NCI-H526 treated with DMSO at 0.1 percent for 48 hours (cell line): ENCODE data around the gene OGFR.

Experiments used
- DNase-seq: peaks from one replicate; lab custom pipeline; 2025; lab: John Stamatoyannopoulos, UW

Gene OGFR

GRCh38 chr20:62784497-62784896 is 20.1 kb upstream of the OGFR start:
- DNase-seq: no peak

GRCh38 chr20:62785393-62785792 is 19.2 kb upstream of the OGFR start:
- DNase-seq: no peak

GRCh38 chr20:62786157-62786556 is 18.5 kb upstream of the OGFR start:
- DNase-seq: no peak

GRCh38 chr20:62787321-62787720 is 17.3 kb upstream of the OGFR start:
- DNase-seq: no peak

GRCh38 chr20:62787866-62788265 is 16.8 kb upstream of the OGFR start:
- DNase-seq: no peak

GRCh38 chr20:62788607-62789006 is 16.0 kb upstream of the OGFR start:
- DNase-seq: no peak

- DNase-seq: no peak
These were observed 14.6 kb upstream of the OGFR start for GRCh38 chr20:62790075-62790474.

- peak; percentile 89 for DNase-seq
These were observed 13.1 kb upstream of the OGFR start for GRCh38 chr20:62791301-62792181.

- DNase-seq: no peak
These were observed 12.3 kb upstream of the OGFR start for GRCh38 chr20:62792182-62792939.

GRCh38 chr20:62792940-62793756 is 11.5 kb upstream of the OGFR start:
- no peak for DNase-seq

- DNase-seq: no peak
These were observed 11.0 kb upstream of the OGFR start for GRCh38 chr20:62793757-62794006.

- DNase-seq: peak; percentile 91
These were observed 10.5 kb upstream of the OGFR start for GRCh38 chr20:62794007-62794724.

GRCh38 chr20:62795023-62795761 is 9.4 kb upstream of the OGFR start:
- peak; percentile 86 for DNase-seq

GRCh38 chr20:62796699-62797491 is 7.7 kb upstream of the OGFR start:
- DNase-seq: no peak

GRCh38 chr20:62797671-62798532 is 6.7 kb upstream of the OGFR start:
- no peak for DNase-seq

- DNase-seq: no peak
These were observed 5.6 kb upstream of the OGFR start for GRCh38 chr20:62799036-62799435.

- DNase-seq: no peak
These were observed 5.2 kb upstream of the OGFR start for GRCh38 chr20:62799459-62799858.

GRCh38 chr20:62799873-62800272 is 4.8 kb upstream of the OGFR start:
- no peak for DNase-seq
